Epithelial cell of proximal tubule (primary cell): ENCODE data around the gene SLC35B2. TPM values are rescaled to one million over a fixed set of nuclear protein-coding genes. Genes with fewer than 3 reads are reported as not detected.

Experiments used
- DNase-seq: peaks from one replicate; pipeline ENCODE4 v3.0.0-alpha.2; 2011; ENCODE audit warnings: low read depth
- H3K4me3 ChIP-seq: 2 replicates; pipeline ENCODE4 v1.5.1; 2011; ENCODE audit warnings: low read depth, mild to moderate bottlenecking, low read length
- total RNA-seq: library from RNA; depleted of rRNA; stranded (reverse); fragments of >200 nt; gene quantifications from 2 replicates; pipeline ENCODE4 v1.2.3, GENCODE V29; 2015
- TF ChIP-seq, protein P1 (sequence below): conservative IDR thresholded peaks from 2 replicates; pipeline ENCODE4 v1.5.1; 2012; ENCODE audit warnings: low read depth, mild to moderate bottlenecking, low read length

Gene SLC35B2
- total RNA-seq, 1 donor from 2014 or later, result 70.9 TPM

DNA sequence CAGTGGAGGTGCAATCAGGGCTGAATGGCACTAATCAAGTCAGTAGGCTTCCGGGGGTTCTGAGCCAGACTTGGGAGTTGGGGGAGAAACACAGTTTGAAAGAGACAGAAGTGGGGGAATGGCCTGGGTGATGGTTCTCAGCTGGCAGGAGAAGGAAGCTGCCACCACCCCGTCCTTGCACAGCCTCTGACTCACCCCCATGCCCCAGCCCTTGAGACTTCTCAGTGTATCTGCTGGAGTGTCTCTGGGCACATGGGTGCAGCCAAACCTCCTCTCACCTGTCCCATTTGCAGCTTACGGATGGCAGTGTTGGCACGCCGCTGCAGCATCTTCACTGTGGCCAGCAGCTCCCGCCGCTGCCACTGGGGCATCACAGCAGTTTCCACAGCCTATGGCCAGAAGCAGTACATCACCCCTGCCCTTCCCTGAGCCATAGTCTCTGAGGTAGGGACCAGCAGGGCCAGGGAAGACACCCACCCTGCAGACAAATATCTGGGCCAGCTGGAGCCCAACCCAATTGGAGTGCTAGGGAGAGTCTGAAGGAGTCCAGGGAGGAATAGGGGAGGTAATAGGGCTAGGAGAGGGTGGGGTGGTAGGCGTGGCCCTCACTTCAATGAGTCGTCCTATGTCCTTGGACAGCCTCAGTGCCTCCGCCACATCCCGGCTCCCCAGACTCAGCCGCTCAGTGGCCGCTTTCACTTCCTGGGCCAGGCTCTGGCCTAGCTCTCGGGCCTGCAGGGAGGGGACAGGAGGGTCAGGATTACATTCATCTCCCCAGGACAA is 44.6 kb upstream of the SLC35B2 start:
- TF ChIP-seq, protein P1, sequence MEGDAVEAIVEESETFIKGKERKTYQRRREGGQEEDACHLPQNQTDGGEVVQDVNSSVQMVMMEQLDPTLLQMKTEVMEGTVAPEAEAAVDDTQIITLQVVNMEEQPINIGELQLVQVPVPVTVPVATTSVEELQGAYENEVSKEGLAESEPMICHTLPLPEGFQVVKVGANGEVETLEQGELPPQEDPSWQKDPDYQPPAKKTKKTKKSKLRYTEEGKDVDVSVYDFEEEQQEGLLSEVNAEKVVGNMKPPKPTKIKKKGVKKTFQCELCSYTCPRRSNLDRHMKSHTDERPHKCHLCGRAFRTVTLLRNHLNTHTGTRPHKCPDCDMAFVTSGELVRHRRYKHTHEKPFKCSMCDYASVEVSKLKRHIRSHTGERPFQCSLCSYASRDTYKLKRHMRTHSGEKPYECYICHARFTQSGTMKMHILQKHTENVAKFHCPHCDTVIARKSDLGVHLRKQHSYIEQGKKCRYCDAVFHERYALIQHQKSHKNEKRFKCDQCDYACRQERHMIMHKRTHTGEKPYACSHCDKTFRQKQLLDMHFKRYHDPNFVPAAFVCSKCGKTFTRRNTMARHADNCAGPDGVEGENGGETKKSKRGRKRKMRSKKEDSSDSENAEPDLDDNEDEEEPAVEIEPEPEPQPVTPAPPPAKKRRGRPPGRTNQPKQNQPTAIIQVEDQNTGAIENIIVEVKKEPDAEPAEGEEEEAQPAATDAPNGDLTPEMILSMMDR, result no peak
- no peak overlapping the region for H3K4me3 ChIP-seq
- no peak for DNase-seq

DNA sequence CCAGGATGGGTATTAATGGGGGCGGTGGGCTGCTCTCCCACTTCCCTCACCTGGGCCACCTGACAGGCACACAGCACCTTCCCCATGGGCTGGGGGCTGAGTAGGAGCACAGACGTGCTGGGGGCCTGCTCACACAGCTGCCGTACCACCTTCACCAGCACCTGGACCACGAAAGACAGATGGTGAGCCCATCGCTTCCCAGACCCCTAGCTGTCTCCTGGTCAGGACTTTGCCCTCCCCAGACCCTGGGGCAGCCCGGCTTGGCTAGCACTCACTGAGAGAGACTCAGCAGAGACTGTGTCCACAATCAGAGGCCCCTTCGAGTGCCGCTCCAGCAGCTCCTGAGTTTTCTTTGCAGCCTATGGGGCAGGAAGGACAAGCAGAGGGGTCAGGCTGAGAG is 43.8 kb upstream of the SLC35B2 start:
- TF ChIP-seq, protein P1, result no peak
- no peak overlapping the region for H3K4me3 ChIP-seq
- no peak for DNase-seq

DNA sequence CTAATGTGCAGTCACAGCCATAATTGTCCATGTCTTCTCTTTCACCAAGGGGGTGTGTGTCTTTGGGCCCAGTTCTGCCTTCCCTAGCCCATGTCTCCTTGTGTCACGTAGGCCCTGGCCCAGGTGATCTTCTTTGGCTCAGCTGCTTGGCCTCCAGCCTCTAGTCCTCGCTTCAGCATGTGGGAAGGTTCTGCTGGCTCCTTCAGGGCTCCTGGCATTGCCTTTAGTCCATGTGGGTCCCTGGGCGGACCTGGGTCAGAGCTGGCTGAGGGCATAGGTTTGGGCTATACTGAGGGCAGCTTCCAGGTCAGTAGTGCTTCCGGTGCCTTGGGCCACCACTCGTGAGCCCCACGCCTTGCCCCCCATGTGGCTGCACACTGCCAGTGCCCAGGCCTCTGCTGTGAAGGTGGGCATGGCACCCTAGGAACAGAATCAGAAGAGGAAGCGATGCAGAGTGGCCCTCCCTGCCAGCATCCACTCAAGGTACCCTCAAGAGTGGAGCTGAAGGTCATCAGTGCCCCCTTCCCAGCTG is 43.0 kb upstream of the SLC35B2 start:
- DNase-seq, result no peak
- TF ChIP-seq, protein P1, result no peak
- no peak overlapping the region for H3K4me3 ChIP-seq

DNA sequence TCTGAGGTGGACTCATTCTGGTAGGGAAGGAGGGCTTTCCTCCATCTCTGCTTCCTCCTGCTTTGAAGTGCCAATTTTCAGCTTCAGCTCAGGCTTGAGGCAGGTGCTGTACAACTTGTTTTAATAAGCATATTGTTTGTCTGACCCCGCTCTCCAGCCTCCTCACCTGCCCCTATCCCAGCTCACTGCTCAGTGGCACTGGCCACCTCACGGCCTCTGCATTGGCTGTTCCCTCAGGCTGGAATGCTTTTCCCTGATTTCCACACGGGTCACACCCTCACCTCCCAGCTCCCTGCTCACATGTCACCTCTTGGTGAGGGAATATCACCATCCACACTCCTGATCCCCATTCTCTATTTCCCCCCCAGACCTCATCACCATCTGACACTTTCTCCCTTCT is 41.5 kb upstream of the SLC35B2 start:
- no peak overlapping the region for H3K4me3 ChIP-seq
- TF ChIP-seq, protein P1, result no peak
- no peak for DNase-seq

DNA sequence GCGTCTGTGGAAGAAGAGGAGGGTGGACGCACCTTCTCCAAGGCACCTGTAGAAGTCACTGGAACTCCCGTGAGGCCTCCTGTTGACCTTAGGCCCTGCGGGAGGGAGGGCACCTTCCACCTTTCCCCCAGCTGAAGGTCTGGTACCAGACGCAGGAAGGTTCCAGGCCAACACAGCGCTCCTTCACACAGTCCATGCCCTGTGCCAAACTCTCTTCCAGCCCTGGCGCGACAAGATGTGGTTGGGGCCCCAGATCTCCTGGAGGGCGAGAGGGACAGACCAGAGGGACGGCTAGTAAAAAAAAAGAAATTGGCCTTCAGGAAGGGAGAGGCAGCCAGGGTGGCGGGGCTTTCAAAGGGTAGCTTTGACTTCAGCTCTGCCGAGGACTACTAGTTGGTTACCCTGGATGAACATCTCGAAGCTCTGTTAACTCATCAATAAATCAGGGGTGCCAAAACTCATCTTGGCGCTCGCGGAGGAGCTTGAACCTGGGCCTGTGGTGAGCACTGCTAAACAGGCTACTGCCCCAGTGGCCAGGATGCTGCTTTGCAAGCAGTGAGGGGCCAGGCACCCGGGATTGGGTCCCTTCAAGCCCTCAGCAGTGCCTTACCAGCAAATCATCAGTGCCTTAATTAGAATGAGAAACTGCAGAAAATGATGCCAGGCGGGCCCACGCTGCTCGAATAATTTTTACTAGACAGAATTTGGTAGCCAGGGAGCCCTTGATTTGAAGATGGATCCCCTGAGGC is 40.9 kb upstream of the SLC35B2 start:
- H3K4me3 ChIP-seq, result peak overlapping the region; percentile 45
- DNase-seq, result no peak
- TF ChIP-seq, protein P1, result no peak

DNA sequence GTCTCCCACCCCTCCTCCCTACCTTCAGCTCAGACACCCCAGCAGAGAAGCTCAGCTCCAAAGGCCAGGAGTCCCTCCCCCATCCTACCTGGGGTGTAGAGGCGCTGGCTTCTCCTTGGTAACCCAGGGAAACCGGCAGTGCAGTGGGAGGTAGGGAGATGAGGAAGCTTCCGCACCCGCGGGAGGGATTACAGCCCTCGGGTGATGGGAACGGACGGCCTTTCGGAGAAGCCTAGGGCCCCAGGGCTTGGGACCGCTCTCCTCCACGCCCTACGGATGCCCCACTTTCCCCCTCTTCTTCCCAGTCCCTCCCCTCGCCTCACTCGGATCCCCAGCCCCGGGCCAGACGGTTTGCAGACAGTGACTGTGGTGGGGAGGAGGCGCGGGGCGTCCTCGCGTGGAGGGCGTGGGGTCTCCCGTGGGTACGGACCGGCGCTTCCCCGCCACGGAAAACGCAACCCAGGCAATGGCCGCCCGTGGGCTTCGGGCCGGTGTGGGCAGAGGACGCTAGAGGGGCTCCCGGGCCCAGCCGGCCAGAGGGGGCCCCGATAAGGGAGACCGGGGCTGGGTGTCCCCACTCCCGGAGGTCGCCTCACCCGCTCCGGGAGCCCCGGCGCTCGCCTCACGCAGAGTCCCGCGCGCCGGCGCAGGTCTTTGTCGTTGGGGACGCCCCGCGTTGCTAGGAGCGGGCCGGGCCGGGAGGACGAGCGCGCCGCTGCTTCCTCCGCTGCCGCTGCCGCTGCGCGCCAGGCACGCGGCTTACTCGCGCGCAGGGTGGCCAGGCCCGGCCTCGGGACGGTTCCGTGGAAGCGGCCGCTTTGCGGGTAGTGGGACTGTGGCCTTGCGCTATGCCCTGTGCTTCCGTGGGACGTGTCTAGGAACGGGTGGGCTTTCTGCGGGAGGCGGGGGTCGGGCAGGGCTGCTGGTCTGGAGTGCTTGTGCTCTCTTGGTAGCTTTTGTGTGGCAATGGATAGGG is 40.0 kb upstream of the SLC35B2 start:
- TF ChIP-seq, protein P1, result no peak
- peak overlapping the region; percentile 45 for H3K4me3 ChIP-seq
- DNase-seq, result no peak
